OCI-LY1 (cell line): Measurements from ENCODE around the gene PLOD2.

Source experiments
- EZH2 ChIP-seq: fragments of 200-600 bp; sonication (generic), shearing (Covaris generic); IDR thresholded peaks from 2 replicates; pipeline ENCODE4 v1.8.0; 2017; ENCODE audit warnings: borderline replicate concordance, mixed run types, mild to moderate bottlenecking, antibody characterized with exemption, low read length, moderate library complexity, mixed read lengths
- TF ChIP-seq, protein P1 (sequence below): fragments of 200-600 bp; sonication (generic), shearing (Covaris generic); IDR thresholded peaks from 2 replicates; pipeline ENCODE4 v1.5.1; 2017; ENCODE audit warnings: mild to moderate bottlenecking, antibody characterized with exemption, low read length, moderate library complexity, mixed read lengths

DNA sequence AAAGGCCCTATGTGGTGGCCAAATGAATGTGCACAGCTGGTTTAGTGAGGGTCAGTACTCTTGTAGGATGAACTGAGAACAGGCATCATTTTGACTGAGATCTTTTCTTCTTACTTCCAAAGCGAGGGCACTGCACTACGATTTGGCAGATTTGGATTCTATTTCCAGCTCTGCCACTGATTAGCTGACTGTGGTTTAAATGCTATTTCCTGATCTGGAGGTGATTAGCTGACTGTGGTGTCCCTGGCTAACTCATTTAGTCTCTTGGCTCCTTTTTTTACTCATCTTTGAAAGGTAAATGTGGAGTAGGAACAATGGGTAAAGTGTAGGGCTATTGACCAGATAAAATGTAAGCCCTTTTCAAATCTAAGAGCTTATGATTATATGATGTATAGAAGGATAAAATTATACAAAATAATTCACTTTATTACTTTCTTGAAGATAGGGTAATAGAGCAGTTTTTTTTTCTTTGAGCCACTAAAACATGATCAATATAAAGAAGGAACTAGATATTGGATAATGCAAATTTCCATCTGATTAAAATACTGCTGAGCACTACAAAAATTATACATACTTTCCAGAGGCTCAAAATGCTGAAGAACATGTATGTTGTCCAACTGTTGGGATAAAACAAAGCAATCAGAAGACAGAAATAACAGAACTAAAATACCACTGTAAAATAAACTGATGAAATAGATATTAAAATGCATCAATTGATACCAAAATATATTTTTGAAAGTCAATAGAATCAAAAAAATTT lies 39.7 kb upstream of the PLOD2 start:
- TF ChIP-seq, protein P1, sequence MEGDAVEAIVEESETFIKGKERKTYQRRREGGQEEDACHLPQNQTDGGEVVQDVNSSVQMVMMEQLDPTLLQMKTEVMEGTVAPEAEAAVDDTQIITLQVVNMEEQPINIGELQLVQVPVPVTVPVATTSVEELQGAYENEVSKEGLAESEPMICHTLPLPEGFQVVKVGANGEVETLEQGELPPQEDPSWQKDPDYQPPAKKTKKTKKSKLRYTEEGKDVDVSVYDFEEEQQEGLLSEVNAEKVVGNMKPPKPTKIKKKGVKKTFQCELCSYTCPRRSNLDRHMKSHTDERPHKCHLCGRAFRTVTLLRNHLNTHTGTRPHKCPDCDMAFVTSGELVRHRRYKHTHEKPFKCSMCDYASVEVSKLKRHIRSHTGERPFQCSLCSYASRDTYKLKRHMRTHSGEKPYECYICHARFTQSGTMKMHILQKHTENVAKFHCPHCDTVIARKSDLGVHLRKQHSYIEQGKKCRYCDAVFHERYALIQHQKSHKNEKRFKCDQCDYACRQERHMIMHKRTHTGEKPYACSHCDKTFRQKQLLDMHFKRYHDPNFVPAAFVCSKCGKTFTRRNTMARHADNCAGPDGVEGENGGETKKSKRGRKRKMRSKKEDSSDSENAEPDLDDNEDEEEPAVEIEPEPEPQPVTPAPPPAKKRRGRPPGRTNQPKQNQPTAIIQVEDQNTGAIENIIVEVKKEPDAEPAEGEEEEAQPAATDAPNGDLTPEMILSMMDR, result no peak
- no peak for TF ChIP-seq EZH2
